H1 (cell line): ENCODE measurements around the gene ZXDC.

Experiments used
- CTCF ChIP-seq, 3 experiments: IDR thresholded peaks; 1 replicate in 2 of 3; 2 replicates in 1 of 3; pipeline versions ENCODE4 v1.5.1 to v1.6.1; 2011; ENCODE audit warnings: low read length in 3 of 3, mild to moderate bottlenecking in 3 of 3, inconsistent platforms in 2 of 3, low read depth in 1 of 3, moderate library complexity in 1 of 3; ENCODE audit not compliant: insufficient read depth in 1 of 3; ENCODE audit errors: control extremely low read depth in 1 of 3
- E2F6 ChIP-seq: IDR thresholded peaks from 2 replicates; pipeline ENCODE4 v1.6.1; 2012; ENCODE audit warnings: inconsistent platforms
- EZH2 ChIP-seq: fragments of 200-600 bp; sonication (generic); IDR thresholded peaks from 2 replicates; pipeline ENCODE4 v1.7.1; 2012; ENCODE audit warnings: low read depth, mild to moderate bottlenecking, moderate library complexity, low read length, inconsistent platforms; ENCODE audit not compliant: severe bottlenecking
- POLR2A ChIP-seq, 2 experiments: IDR thresholded peaks; 1 replicate in 1 of 2; 2 replicates in 1 of 2; pipeline ENCODE4 v1.6.1; 2011; ENCODE audit warnings: low read depth in 2 of 2, low read length in 2 of 2, mild to moderate bottlenecking in 2 of 2; ENCODE audit errors: control extremely low read depth in 1 of 2
- RNF2 ChIP-seq: fragments of 200-900, 300-1000 bp; sonication (generic); IDR thresholded peaks from 2 replicates; pipeline ENCODE4 v1.7.1; 2016; ENCODE audit warnings: borderline replicate concordance, low read depth, mild to moderate bottlenecking, antibody characterized with exemption, low read length; ENCODE audit not compliant: poor library complexity, severe bottlenecking; ENCODE audit errors: missing control alignments
- SIN3A ChIP-seq, 2 experiments: IDR thresholded peaks in 1 of 2; conservative IDR thresholded peaks in 1 of 2; 2 replicates each; pipeline ENCODE4 v1.6.1; 2011 to 2012; ENCODE audit warnings: low read length in 2 of 2, improper control_type of control experiment in 1 of 2, low read depth in 1 of 2, mild to moderate bottlenecking in 1 of 2
- TAF1 ChIP-seq: IDR thresholded peaks from 2 replicates; pipeline ENCODE4 v1.6.1; 2011; ENCODE audit warnings: mild to moderate bottlenecking, low read depth, low read length
- YY1 ChIP-seq: IDR thresholded peaks from 2 replicates; pipeline ENCODE4 v1.6.1; 2011; ENCODE audit warnings: low read depth, mild to moderate bottlenecking, low read length

- TF ChIP-seq SIN3A (conservative IDR thresholded peaks at IDR 0.05 in 1 of 2, IDR thresholded peaks at IDR 0.05 in 1 of 2; ENCODE audit: low read depth in 1 of 2, low read length in 2 of 2) (no peak), POLR2A (IDR thresholded peaks at IDR 0.05; ENCODE audit: control extremely low read depth in 1 of 2, low read depth in 2 of 2, low read length in 2 of 2) (no peak), CTCF (IDR thresholded peaks at IDR 0.05; ENCODE audit: control extremely low read depth in 1 of 3, insufficient read depth in 1 of 3, low read depth in 1 of 3, low read length in 3 of 3) (no peak), E2F6 (no peak), YY1 (no peak), EZH2 (no peak), RNF2 (no peak), TAF1 (no peak)
These were observed 21.1 kb downstream of the ZXDC start for GRCh38 chr3:126454437-126455198.
